ENCODE data around the gene DZIP1.
"Not testable (repeated sequence)": the region's sequence is repeated elsewhere in the genome, so short reads cannot be mapped to it uniquely, and the experiment has no call there.

DZIP1 gene

DNA sequence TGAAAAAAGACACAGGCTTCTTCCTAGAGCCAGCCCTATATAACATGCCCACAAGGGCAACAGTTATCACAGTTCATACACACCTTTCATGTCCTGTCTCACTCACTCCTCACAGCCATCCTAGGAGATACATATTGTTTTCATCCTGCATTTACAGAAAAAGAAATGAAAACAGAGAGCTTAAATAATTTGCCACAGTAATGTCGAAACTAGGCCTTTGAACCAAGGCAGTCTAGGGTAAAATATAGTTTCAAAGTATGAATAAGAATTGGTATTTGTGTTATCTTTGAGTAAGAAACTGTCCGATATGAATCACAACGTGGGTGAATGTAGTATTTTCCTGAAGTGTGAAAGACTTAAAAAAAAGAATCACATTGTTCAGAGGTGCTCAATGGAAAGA is 65.2 kb downstream of the DZIP1 start:
- TF ChIP-seq, protein P1, sequence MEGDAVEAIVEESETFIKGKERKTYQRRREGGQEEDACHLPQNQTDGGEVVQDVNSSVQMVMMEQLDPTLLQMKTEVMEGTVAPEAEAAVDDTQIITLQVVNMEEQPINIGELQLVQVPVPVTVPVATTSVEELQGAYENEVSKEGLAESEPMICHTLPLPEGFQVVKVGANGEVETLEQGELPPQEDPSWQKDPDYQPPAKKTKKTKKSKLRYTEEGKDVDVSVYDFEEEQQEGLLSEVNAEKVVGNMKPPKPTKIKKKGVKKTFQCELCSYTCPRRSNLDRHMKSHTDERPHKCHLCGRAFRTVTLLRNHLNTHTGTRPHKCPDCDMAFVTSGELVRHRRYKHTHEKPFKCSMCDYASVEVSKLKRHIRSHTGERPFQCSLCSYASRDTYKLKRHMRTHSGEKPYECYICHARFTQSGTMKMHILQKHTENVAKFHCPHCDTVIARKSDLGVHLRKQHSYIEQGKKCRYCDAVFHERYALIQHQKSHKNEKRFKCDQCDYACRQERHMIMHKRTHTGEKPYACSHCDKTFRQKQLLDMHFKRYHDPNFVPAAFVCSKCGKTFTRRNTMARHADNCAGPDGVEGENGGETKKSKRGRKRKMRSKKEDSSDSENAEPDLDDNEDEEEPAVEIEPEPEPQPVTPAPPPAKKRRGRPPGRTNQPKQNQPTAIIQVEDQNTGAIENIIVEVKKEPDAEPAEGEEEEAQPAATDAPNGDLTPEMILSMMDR (conservative IDR thresholded peaks at IDR 0.05; ENCODE audit: low read length): no peak
- no peak overlapping the region for H3K4me3 ChIP-seq (ENCODE audit: low read length)
- no peak for DNase-seq (ENCODE audit: low read depth)

DNA sequence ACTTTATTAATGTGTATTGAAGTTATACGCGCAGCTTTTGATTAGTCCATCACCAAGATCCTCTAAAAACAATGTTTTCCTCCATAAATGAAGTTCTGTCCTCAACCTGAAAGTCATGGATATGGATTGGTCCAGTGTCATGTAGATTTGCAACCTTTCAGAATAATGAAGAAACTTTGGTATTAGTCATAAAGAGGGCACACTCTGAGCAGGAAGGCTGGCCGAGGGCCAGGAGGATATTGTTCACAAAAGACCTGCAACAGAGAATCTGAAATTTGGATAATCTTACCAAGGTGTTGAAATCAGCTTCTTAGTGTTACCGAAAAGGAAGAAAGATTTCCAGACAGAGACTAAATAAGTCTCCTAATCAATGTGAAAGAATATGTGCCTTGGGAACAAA is 71.3 kb downstream of the DZIP1 start:
- H3K4me3 ChIP-seq (ENCODE audit: low read length): no peak overlapping the region
- TF ChIP-seq, protein P1 (conservative IDR thresholded peaks at IDR 0.05; ENCODE audit: low read length): no peak
- DNase-seq (ENCODE audit: low read depth): peak; percentile 13

DNA sequence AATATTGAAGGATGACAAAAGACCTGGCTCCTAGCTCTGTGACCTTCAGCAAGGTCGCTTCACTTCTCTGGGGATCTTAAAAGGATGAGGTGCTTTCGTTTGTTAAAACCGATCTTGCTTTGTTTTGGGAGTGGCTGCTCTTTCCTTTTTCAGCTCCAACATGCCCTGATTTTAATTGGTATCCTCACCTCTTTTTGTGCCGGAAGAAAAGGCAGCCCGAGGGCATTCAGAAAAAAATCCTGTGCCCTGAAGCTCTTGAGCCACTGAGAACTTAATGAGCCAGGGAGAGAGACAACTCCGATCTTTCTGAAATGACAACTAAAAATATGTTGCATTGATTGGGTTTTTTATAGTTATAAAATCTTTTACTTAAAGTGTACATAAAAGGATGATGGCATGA is 72.6 kb downstream of the DZIP1 start:
- no peak for DNase-seq (ENCODE audit: low read depth)
- TF ChIP-seq, protein P1 (conservative IDR thresholded peaks at IDR 0.05; ENCODE audit: low read length): no peak
- H3K4me3 ChIP-seq (ENCODE audit: low read length): no peak overlapping the region

DNA sequence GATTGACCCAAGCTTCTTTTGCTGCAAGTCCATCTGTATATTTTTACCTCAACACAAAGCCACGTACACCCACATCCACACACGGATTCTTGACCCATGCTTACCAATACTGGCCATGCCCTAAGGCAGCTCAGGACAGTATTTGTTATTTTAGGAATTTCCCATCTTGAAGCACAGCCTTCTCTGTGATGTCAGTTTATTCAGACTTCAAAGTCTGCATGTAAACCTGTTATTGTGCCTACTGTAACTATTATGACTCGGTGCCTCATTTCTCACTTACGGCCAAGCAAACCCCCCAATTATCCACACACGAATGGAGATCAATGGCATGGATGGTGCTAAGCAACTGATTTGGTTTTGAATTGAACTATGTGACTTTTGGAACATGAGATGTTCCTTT is 74.5 kb downstream of the DZIP1 start:
- no peak overlapping the region for H3K4me3 ChIP-seq (ENCODE audit: low read length)
- DNase-seq (ENCODE audit: low read depth): no peak
- TF ChIP-seq, protein P1 (conservative IDR thresholded peaks at IDR 0.05; ENCODE audit: low read length): no peak

DNA sequence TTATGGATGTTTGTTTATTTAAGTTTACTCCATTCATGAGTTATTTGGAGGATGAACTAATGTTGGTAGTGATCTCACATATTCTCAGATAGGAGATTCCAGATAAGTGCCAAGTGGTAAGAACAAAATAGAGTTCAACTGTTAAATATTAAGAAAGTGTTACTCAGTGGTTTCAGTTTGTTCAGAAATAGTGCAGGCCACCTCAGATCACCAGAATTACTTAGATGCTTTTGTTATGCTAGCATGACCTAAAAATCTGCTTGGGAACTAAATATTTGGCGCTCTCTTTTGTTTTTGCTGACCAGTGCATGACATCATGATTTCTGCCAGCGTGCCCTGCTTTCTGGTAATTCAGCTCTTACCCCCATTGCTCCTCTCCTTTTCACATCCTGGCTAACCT is 76.4 kb downstream of the DZIP1 start:
- DNase-seq (ENCODE audit: low read depth): no peak
- TF ChIP-seq, protein P1 (conservative IDR thresholded peaks at IDR 0.05; ENCODE audit: low read length): no peak

DNA sequence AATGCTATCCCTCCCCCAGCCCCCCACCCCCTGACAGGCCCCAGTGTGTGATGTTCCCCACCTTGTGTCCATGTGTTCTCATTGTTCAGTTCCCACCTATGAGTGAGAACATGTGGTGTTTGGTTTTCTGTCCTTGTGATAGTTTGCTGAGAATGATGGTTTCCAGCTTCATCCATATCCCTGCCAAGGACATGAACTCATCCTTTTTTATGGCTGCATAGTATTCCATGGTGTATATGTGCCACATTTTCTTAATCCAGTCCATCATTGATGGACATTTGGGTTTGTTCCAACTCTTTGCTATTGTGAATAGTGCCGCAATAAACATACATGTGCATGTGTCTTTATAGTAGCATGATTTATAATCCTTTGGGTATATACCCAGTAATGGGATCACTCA is 78.7 kb downstream of the DZIP1 start:
- H3K4me3 ChIP-seq (ENCODE audit: low read length); DNase-seq (ENCODE audit: low read depth): not testable (repeated sequence)

More for the DNA sequence above, 76.4 kb downstream of the DZIP1 start:
- no peak overlapping the region for H3K4me3 ChIP-seq (ENCODE audit: low read length)

DNA sequence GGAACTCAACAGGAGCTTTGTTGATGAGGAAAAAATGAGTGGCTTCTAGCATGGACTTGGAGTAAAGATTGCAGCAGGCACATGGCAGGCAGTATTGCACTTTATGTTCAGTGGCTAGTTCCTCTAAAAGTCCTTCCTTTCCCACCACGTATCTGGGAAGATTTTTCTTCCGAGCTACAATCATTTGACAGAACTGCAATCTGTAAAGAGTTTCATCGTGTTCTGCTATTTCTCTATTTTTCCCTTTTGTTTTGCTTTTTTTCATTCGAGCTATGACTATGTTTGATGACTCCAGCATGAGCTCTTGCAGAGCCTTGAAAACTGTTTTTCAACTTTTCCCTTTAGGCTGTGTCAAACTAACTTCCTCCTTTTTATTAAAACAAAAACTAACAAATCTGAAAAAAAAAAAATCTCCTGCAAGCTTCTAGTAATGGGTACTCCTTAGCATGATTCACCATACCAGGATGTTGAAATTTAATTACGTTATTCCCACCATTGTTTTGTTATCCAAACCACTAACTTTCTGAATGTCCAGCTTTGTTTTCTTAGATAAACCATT is 79.7 kb downstream of the DZIP1 start:
- DNase-seq (ENCODE audit: low read depth): peak; percentile 43
- TF ChIP-seq, protein P1 (conservative IDR thresholded peaks at IDR 0.05; ENCODE audit: low read length): no peak
- H3K4me3 ChIP-seq (ENCODE audit: low read length): no peak overlapping the region

DNA sequence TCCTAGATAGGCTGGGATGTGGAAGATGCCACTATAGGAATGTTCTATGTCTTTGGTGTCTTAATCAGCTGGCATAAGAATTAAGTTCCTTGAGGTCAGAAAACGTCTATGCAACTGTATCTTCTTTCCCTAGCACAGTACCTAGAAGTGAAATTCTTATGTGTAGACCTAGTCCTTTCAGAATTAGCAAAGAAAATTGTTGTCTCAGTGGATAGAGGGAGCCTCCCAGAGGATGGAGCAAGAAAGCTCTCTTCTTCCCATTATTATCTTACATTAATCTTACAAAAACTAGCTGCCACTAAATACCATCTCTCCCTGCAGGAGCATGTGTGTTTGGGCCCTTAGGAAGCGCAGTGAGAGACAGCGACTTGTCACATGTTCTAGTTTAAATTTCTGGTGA is 80.4 kb downstream of the DZIP1 start:
- TF ChIP-seq, protein P1 (conservative IDR thresholded peaks at IDR 0.05; ENCODE audit: low read length): no peak
- DNase-seq (ENCODE audit: low read depth): no peak
- H3K4me3 ChIP-seq (ENCODE audit: low read length): no peak overlapping the region
